Chondrocyte (in vitro differentiated cells): ENCODE measurements around the gene RAB14. TPM values are rescaled to one million over a fixed set of nuclear protein-coding genes. Genes with fewer than 3 reads are reported as not detected.
"Not testable (repeated sequence)": the region's sequence is repeated elsewhere in the genome, so short reads cannot be mapped to it uniquely, and the experiment has no call there.

Source experiments
- DNase-seq: peaks from one replicate; pipeline ENCODE4 v3.0.0; 2021; ENCODE audit warnings: mixed read lengths, low spot score
- H3K27ac Mint-ChIP-seq: one replicate; pipeline ENCODE4 v1.8.0; 2021; ENCODE audit warnings: mild to moderate bottlenecking, moderate library complexity, mixed read lengths; ENCODE audit not compliant: unreplicated experiment
- H3K27me3 Mint-ChIP-seq: 2 replicates; pipeline ENCODE4 v1.8.0; 2021; ENCODE audit warnings: low read depth, mixed read lengths
- H3K36me3 Mint-ChIP-seq: 2 replicates; pipeline ENCODE4 v1.8.0; 2021; ENCODE audit warnings: low read depth, mixed read lengths
- H3K4me1 Mint-ChIP-seq: 2 replicates; pipeline ENCODE4 v1.8.0; 2021; ENCODE audit warnings: low read depth, mild to moderate bottlenecking, mixed read lengths
- H3K4me3 Mint-ChIP-seq: one replicate; pipeline ENCODE4 v1.8.0; 2021; ENCODE audit warnings: mild to moderate bottlenecking, moderate library complexity, mixed read lengths; ENCODE audit not compliant: unreplicated experiment
- H3K9me3 Mint-ChIP-seq: 2 replicates; pipeline ENCODE4 v1.8.0; 2021; ENCODE audit warnings: low read depth, mixed read lengths
- CTCF ChIP-seq: fragments of 200-600 bp; sonication (generic); IDR thresholded peaks from 2 replicates; pipeline ENCODE4 v1.5.0; 2021; ENCODE audit warnings: antibody characterized with exemption, mild to moderate bottlenecking, moderate library complexity
- total RNA-seq: library from RNA; stranded (reverse); gene quantifications from 3 replicates; pipeline ENCODE4 v1.2.1, GENCODE V29; 2021

RAB14 gene
- total RNA-seq, 1 donor from 2014 or later: 64.3 TPM

DNA sequence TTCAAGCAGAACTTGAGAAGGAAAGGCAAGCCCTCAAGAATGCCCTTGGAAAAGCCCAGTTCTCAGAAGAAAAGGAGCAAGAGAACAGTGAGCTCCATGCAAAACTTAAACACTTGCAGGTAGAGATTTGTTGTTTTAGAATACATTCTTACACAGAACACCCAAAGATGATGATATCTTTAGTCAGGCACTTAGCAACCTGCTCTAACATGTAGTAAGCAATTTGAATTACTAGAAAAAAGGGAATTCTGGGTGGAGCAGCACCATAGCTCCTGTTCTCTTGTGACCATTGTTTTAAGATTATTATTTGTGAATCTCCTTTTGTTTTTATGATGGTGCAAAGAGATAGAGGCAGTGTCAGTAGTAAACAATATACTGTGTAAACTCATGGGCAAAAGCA is 63.1 kb downstream of the RAB14 start:
- H3K9me3 Mint-ChIP-seq: no peaks in the 10 kb centered on the region
- DNase-seq: no peak
- peaks cover 22% of the 10 kb centered on the region for H3K36me3 Mint-ChIP-seq
- TF ChIP-seq CTCF: no peak
- H3K4me1 Mint-ChIP-seq: no peaks in the 10 kb centered on the region
- no peak overlapping the region for H3K27ac Mint-ChIP-seq
- H3K4me3 Mint-ChIP-seq: no peak overlapping the region
- no peaks in the 10 kb centered on the region for H3K27me3 Mint-ChIP-seq

DNA sequence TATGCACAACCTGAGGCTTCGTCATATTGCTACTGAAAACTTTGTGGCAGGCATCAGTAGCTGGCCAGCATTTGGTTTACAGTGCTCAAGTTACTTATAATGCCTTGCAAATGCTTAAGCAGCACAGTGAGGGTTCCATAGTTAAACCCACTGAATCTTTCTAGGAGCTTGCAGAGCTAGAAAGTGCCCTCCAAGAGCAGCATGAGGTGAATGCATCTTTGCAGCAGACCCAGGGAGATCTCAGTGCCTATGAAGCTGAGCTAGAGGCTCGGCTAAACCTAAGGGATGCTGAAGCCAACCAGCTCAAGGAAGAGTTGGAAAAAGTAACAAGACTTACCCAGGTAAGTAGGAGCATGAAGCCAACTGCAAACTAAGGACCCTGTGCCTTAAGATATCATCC is 66.0 kb downstream of the RAB14 start:
- no peak for DNase-seq
- TF ChIP-seq CTCF: no peak
- no peaks in the 10 kb centered on the region for H3K4me1 Mint-ChIP-seq
- no peaks in the 10 kb centered on the region for H3K27me3 Mint-ChIP-seq
- peaks cover 6% of the 10 kb centered on the region for H3K36me3 Mint-ChIP-seq
- no peaks in the 10 kb centered on the region for H3K9me3 Mint-ChIP-seq
- H3K4me3 Mint-ChIP-seq: no peak overlapping the region
- H3K27ac Mint-ChIP-seq: no peak overlapping the region

GRCh38 chr9:121133104-121133816 is 68.4 kb downstream of the RAB14 start:
- Mint-ChIP-seq H3K36me3 (peaks cover 8% of the 10 kb centered on the region), H3K9me3 (peaks cover 2% of the 10 kb centered on the region), H3K27ac (no peak overlapping the region), H3K4me3 (no peak overlapping the region), H3K4me1 (no peaks in the 10 kb centered on the region), H3K27me3 (no peaks in the 10 kb centered on the region)
- no peak for TF ChIP-seq CTCF
- DNase-seq: no peak

DNA sequence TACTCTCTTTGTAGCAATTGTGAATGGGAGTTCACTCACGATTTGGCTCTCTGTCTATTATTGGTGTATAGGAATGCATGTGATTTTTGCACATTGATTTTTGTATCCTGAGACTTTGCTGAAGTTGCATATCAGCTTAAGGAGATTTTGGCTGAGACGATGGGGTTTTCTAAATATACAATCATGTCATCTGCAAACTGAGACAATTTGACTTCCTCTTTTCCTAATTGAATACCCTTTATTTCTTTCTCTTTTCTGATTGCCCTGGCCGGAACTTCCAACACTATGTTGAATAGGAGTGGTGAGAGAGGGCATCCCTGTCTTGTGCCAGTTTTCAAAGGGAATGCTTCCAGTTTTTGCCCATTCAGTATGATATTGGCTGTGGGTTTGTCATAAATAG is 72.3 kb downstream of the RAB14 start:
- H3K36me3 Mint-ChIP-seq: peaks cover 15% of the 10 kb centered on the region
- not testable (repeated sequence) for H3K4me3 Mint-ChIP-seq, DNase-seq, H3K27ac Mint-ChIP-seq, H3K9me3 Mint-ChIP-seq, H3K27me3 Mint-ChIP-seq, H3K4me1 Mint-ChIP-seq

Other genes with a start within 250 kb of the RAB14 start
- gene C5, start 151.6 kb downstream of the RAB14 start, total RNA-seq: 3.0 to 5.1 TPM (median 3.0 TPM) in 3 replicates
- 4.9 to 9.4 TPM (median 4.9 TPM) in 3 replicates for gene CNTRL, start 126.9 kb downstream of the RAB14 start, total RNA-seq
- 260 to 291 TPM (median 290 TPM) in 3 replicates for gene GSN, start 66.3 kb upstream of the RAB14 start, total RNA-seq
- gene STOM, start 168.4 kb upstream of the RAB14 start, total RNA-seq: 46.5 to 83.6 TPM (median 82.2 TPM) in 3 replicates